HG03378 (cell line): ENCODE data around the gene FGD5.
"Not testable (repeated sequence)": the region's sequence is repeated elsewhere in the genome, so short reads cannot be mapped to it uniquely, and the experiment has no call there.

Experiments used
- ATAC-seq: cut with Tn5 transposase; IDR thresholded peaks from one replicate; pipeline ENCODE4 v1.9.1; 2021; ENCODE audit warnings: mild to moderate bottlenecking, moderate library complexity; ENCODE audit not compliant: unreplicated experiment

The FGD5 gene

GRCh38 chr3:14805961-14806537 lies 12.7 kb upstream of the FGD5 start:
- no peak for ATAC-seq

GRCh38 chr3:14806641-14807263 lies 12.0 kb upstream of the FGD5 start:
- ATAC-seq = no peak

- no peak for ATAC-seq
These were observed 10.7 kb upstream of the FGD5 start for GRCh38 chr3:14808025-14808424.

- no peak for ATAC-seq
These were observed 10.1 kb upstream of the FGD5 start for GRCh38 chr3:14808502-14809266.

- ATAC-seq = not testable (repeated sequence)
These were observed 9.2 kb upstream of the FGD5 start for GRCh38 chr3:14809611-14810010.

GRCh38 chr3:14810070-14810791 lies 8.5 kb upstream of the FGD5 start:
- ATAC-seq = no peak

GRCh38 chr3:14810801-14811661 lies 7.7 kb upstream of the FGD5 start:
- no peak for ATAC-seq

- ATAC-seq = no peak
These were observed 7.1 kb upstream of the FGD5 start for GRCh38 chr3:14811684-14812083.

- ATAC-seq = no peak
These were observed 6.5 kb upstream of the FGD5 start for GRCh38 chr3:14812196-14812790.

- ATAC-seq = no peak
These were observed 4.3 kb upstream of the FGD5 start for GRCh38 chr3:14814411-14814871.

GRCh38 chr3:14816359-14816758 lies 2.4 kb upstream of the FGD5 start:
- no peak for ATAC-seq

GRCh38 chr3:14819671-14820070 lies 909 bp downstream of the FGD5 start:
- ATAC-seq = no peak

- no peak for ATAC-seq
These were observed 1.4 kb downstream of the FGD5 start for GRCh38 chr3:14820156-14820555.

GRCh38 chr3:14821151-14821550 lies 2.4 kb downstream of the FGD5 start:
- no peak for ATAC-seq

GRCh38 chr3:14822134-14822533 lies 3.4 kb downstream of the FGD5 start:
- ATAC-seq = no peak

- no peak for ATAC-seq
These were observed 4.1 kb downstream of the FGD5 start for GRCh38 chr3:14822670-14823390.

GRCh38 chr3:14823393-14823792 lies 4.6 kb downstream of the FGD5 start:
- no peak for ATAC-seq

- ATAC-seq = no peak
These were observed 5.3 kb downstream of the FGD5 start for GRCh38 chr3:14823910-14824629.

GRCh38 chr3:14824646-14825045 lies 5.9 kb downstream of the FGD5 start:
- ATAC-seq = no peak
